ENCODE measurements around the gene FOXP1. TPM values are rescaled to one million over a fixed set of nuclear protein-coding genes. Genes with fewer than 3 reads are reported as not detected.

FOXP1 gene
- total RNA-seq, 4 donors from 2014 or later = 103 to 173 (median 140) TPM

DNA sequence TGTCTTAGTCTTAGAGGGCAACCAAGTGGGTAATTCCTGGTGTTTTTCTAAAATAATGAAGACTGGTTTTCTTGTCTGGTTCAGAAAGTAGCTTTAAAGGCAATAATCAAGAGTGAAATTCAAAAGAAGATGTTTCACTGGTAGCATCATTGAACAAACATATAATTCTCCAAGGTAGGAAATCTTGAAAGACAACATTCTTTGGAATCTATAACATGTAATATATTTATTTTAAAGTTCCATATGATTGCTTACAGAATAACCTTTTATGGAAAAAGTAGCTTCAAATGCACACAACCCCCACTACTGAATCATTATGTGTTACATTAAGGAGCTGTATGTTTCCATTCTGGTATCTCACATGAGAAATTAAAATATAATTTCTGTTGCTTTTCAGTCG is 13.8 kb upstream of the FOXP1 start:
- H3K27ac ChIP-seq = no peak overlapping the region
- H3K9me3 ChIP-seq = no peaks in the 10 kb centered on the region
- H3K27me3 ChIP-seq = no peaks in the 10 kb centered on the region
- H3K4me3 ChIP-seq = no peak overlapping the region
- H3K36me3 ChIP-seq = no peaks in the 10 kb centered on the region
- no peak for DNase-seq
- H3K4me1 ChIP-seq = no peaks in the 10 kb centered on the region
- TF ChIP-seq POLR2A (IDR thresholded peaks at IDR 0.05) = no peak
- TF ChIP-seq, protein P1, sequence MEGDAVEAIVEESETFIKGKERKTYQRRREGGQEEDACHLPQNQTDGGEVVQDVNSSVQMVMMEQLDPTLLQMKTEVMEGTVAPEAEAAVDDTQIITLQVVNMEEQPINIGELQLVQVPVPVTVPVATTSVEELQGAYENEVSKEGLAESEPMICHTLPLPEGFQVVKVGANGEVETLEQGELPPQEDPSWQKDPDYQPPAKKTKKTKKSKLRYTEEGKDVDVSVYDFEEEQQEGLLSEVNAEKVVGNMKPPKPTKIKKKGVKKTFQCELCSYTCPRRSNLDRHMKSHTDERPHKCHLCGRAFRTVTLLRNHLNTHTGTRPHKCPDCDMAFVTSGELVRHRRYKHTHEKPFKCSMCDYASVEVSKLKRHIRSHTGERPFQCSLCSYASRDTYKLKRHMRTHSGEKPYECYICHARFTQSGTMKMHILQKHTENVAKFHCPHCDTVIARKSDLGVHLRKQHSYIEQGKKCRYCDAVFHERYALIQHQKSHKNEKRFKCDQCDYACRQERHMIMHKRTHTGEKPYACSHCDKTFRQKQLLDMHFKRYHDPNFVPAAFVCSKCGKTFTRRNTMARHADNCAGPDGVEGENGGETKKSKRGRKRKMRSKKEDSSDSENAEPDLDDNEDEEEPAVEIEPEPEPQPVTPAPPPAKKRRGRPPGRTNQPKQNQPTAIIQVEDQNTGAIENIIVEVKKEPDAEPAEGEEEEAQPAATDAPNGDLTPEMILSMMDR (IDR thresholded peaks at IDR 0.05) = no peak

DNA sequence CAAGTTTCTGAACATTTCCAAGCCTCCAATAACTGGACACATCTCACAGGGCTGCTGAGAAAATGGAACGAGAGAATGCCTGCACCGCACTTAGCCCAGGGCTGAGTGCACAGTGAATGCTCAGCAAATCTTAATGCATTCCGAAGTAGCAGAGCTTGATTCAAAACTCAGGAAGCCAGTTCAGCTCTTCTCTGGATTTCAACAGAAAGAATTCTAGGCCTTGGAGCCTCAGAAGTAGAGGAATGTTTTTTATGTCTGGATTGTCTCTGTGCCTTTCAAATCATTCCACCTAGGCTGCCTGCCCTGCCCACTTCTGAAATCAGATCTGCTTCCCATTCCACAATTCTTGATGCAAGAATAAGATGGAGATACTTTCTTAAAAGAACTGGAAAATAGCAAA is 9.6 kb upstream of the FOXP1 start:
- TF ChIP-seq POLR2A (IDR thresholded peaks at IDR 0.05) = no peak
- TF ChIP-seq, protein P1 (IDR thresholded peaks at IDR 0.05) = no peak
- no peaks in the 10 kb centered on the region for H3K4me1 ChIP-seq

DNA sequence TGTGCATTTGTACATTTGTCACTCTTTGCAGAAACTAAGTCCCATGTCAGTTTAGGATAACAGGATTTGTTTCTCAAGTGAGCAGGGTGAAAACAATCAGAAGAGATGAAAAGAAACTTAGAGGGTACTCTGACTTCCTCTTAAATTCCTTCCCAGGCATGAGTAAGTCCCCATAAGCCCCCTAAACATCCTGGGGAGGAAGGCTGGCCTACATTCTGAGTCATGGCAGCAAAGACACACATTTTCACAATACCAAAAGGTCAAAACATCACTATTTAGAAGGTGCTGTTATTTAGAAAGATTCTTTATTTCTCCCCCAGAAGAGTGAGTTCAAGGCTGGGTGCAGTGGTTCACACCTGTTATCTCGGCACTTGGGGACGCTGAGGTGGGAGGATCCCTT is 7.6 kb upstream of the FOXP1 start:
- no peak overlapping the region for H3K4me3 ChIP-seq
- no peaks in the 10 kb centered on the region for H3K9me3 ChIP-seq
- no peak overlapping the region for H3K27ac ChIP-seq
- no peaks in the 10 kb centered on the region for H3K27me3 ChIP-seq
- no peaks in the 10 kb centered on the region for H3K36me3 ChIP-seq
- no peak for DNase-seq
- H3K4me1 ChIP-seq = no peaks in the 10 kb centered on the region
- TF ChIP-seq, protein P1 (IDR thresholded peaks at IDR 0.05) = no peak
- TF ChIP-seq POLR2A (IDR thresholded peaks at IDR 0.05) = no peak

More for the DNA sequence above, 9.6 kb upstream of the FOXP1 start:
- Histone ChIP-seq H3K27me3 (no peaks in the 10 kb centered on the region), H3K36me3 (no peaks in the 10 kb centered on the region), H3K9me3 (no peaks in the 10 kb centered on the region), H3K4me3 (no peak overlapping the region), H3K27ac (no peak overlapping the region)
- DNase-seq = no peak

DNA sequence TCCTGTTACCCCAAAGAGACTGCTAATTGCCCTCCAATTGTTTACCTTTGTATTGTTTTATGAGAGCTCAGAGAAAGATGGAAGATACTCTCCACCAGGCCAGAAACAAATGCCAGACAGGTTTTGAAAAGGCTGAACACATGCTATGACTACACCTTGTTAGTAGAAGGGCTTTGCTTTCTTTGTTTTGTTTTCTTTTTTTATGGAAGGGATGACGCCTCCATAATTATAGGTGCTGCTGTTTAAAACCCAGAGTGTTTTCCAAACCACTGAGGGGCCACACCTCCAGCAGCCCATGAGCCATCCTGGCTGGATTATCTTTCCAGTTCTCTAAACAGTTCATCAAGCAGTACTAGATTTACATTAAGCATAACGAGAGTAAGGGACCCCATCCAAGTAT is 5.6 kb upstream of the FOXP1 start:
- no peak overlapping the region for H3K27ac ChIP-seq
- no peaks in the 10 kb centered on the region for H3K9me3 ChIP-seq
- TF ChIP-seq, protein P1 (IDR thresholded peaks at IDR 0.05) = no peak
- no peak for TF ChIP-seq POLR2A (IDR thresholded peaks at IDR 0.05)
- no peaks in the 10 kb centered on the region for H3K36me3 ChIP-seq
- H3K27me3 ChIP-seq = no peaks in the 10 kb centered on the region
- H3K4me3 ChIP-seq = no peak overlapping the region
- H3K4me1 ChIP-seq = no peaks in the 10 kb centered on the region
- DNase-seq = no peak

DNA sequence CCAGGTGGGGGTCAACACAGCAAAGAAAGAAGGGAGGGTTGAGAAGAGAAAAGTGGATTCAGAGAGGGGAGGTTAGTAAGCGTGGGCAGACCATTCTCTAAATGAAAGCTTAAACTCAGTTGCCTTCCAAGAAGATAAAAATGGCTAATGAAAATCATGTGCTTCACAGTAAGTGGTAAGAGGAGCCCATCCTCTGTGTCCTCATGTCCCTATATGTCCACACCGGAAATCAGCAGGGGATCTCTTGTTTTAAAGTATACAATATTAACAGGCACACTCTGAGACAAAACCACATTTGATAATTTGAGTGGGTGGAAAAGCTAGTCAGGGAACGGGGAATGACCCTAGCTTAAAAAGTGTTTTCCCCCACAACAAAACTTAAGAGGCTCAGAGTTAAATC is 4.4 kb upstream of the FOXP1 start:
- TF ChIP-seq POLR2A (IDR thresholded peaks at IDR 0.05) = no peak
- TF ChIP-seq, protein P1 (IDR thresholded peaks at IDR 0.05) = no peak
- no peaks in the 10 kb centered on the region for H3K4me1 ChIP-seq
- no peak overlapping the region for H3K27ac ChIP-seq
- no peak for DNase-seq
- H3K27me3 ChIP-seq = no peaks in the 10 kb centered on the region
- no peaks in the 10 kb centered on the region for H3K9me3 ChIP-seq
- H3K4me3 ChIP-seq = no peak overlapping the region
- no peaks in the 10 kb centered on the region for H3K36me3 ChIP-seq

DNA sequence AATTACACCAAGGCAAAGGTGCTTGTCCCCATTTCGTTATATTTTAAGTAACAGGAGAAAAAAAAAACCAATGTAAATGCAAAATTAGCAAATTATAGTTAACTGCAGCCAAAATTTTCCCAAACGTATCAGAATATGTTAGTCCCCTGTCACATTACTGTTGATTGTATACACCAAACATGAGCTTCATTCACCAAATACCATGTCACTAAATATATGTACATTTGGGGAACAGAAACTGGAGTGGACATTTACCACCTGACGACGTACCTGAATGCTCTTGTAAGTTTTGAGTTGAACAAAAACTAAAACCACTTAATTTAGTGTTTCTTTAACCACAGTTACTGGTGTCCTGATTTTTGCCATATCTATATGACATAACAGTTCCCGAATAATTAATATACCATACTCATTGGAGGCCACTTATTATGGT is 3.3 kb upstream of the FOXP1 start:
- H3K4me3 ChIP-seq = no peak overlapping the region
- no peak overlapping the region for H3K27ac ChIP-seq
- no peaks in the 10 kb centered on the region for H3K27me3 ChIP-seq
- no peak for DNase-seq
- H3K36me3 ChIP-seq = no peaks in the 10 kb centered on the region
- TF ChIP-seq, protein P1 (IDR thresholded peaks at IDR 0.05) = no peak
- no peaks in the 10 kb centered on the region for H3K9me3 ChIP-seq
- H3K4me1 ChIP-seq = peaks cover 0 to 3% (median 0%) of the 10 kb centered on the region in 4 donors
